ENCODE data around the gene FGFRL1. TPM values are rescaled to one million over a fixed set of nuclear protein-coding genes. Genes with fewer than 3 reads are reported as not detected.

The FGFRL1 gene
- total and polyA plus RNA-seq, 2 of the 13 experiments (the other 11 are each of a cell fraction or from before 2014, with no cell fraction given) = 19.1 to 30.6 TPM

- CTCF ChIA-PET (ENCODE audit: low intra/inter-chr PET ratio, low total read pairs) = no interaction called here
- TF ChIP-seq TGIF2 (CRISPR knock-in tag; IDR thresholded peaks at IDR 0.05) (no peak), SPEN (CRISPR knock-in tag; IDR thresholded peaks at IDR 0.05; ENCODE audit: low read depth) (peak; percentile 37; the same call in 1 of the 2 replicates), ZNF230 (CRISPR knock-in tag; IDR thresholded peaks at IDR 0.05) (0 out of 2 replicates have a peak, but pooled peaks have one; percentile 41), CSRNP1 (CRISPR knock-in tag; IDR thresholded peaks at IDR 0.05) (0 out of 2 replicates have a peak, but pooled peaks have one; percentile 76), ZBTB7B (CRISPR knock-in tag; IDR thresholded peaks at IDR 0.05) (peak; percentile 42; the same call in 1 of the 2 replicates), ZNF430 (CRISPR knock-in tag; IDR thresholded peaks at IDR 0.05) (peak; percentile 60; the same call in 1 of the 2 replicates), SOX13 (IDR thresholded peaks at IDR 0.05) (no peak), SOX13 (CRISPR knock-in tag; conservative IDR thresholded peaks at IDR 0.05 in 1 of 2, IDR thresholded peaks at IDR 0.05 in 1 of 2) (0 out of 4 replicates have a peak, but pooled peaks of 1 of the 2 experiments have one; percentile 6), HNF4A (CRISPR knock-in tag; IDR thresholded peaks at IDR 0.05) (peak; percentile 50; the same call in 1 of the 2 replicates), HNRNPL (IDR thresholded peaks at IDR 0.05; ENCODE audit: low read depth, low read length) (peak; percentile 97), NBN (conservative IDR thresholded peaks at IDR 0.05) (no peak), MAZ (IDR thresholded peaks at IDR 0.05; ENCODE audit: borderline replicate concordance, low read depth, low read length) (no peak), MAZ (CRISPR knock-in tag; IDR thresholded peaks at IDR 0.05; ENCODE audit: low read depth) (peak; percentile 51; the same call in 1 of the 2 replicates)
- TF ChIP-seq, protein P1, sequence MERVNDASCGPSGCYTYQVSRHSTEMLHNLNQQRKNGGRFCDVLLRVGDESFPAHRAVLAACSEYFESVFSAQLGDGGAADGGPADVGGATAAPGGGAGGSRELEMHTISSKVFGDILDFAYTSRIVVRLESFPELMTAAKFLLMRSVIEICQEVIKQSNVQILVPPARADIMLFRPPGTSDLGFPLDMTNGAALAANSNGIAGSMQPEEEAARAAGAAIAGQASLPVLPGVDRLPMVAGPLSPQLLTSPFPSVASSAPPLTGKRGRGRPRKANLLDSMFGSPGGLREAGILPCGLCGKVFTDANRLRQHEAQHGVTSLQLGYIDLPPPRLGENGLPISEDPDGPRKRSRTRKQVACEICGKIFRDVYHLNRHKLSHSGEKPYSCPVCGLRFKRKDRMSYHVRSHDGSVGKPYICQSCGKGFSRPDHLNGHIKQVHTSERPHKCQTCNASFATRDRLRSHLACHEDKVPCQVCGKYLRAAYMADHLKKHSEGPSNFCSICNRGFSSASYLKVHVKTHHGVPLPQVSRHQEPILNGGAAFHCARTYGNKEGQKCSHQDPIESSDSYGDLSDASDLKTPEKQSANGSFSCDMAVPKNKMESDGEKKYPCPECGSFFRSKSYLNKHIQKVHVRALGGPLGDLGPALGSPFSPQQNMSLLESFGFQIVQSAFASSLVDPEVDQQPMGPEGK (CRISPR knock-in tag; IDR thresholded peaks at IDR 0.05) = peak; percentile 15; the same call in 1 of the 2 replicates
- TF ChIP-seq, protein P2, sequence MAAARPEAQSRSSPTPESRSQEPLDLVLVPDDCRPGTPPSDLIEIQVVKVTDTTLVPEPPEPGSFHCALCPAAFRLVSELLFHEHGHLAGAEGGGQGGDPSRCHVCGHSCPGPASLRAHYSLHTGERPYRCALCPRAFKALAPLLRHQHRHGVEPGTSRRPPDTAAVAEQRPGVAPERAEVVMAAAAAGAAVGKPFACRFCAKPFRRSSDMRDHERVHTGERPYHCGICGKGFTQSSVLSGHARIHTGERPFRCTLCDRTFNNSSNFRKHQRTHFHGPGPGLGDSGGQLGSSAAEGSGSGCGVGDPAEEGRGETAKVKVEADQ (CRISPR knock-in tag; IDR thresholded peaks at IDR 0.05; ENCODE audit: borderline replicate concordance) = 0 out of 2 replicates have a peak, but pooled peaks have one; percentile 60
Observed at GRCh38 chr4:1014291-1015167, 3.1 kb downstream of the FGFRL1 start.

More at GRCh38 chr4:1014291-1015167, 3.1 kb downstream of the FGFRL1 start:
- no peaks in the 10 kb centered on the region for H3K9me3 ChIP-seq (ENCODE audit: low read length)
- no peak overlapping the region for H2AFZ ChIP-seq (ENCODE audit: low read length)
- POLR2A ChIA-PET = interaction anchor here (2.4 kb wide), 1 partner anchor 22 kb away, joined by 9 read pairs; the partner anchor contains the start of gene SLC26A1
- WGBS (ENCODE audit: low lambda C conversion rate) = 44% methylated on average over 15 of the region's 36 CpGs
- in situ Hi-C loops (cut with HindIII; ENCODE audit: extremely low pct_ligation_motif_present, low pct_unique_long_range_greater_than_20kb) (no loop called here), intact Hi-C loops (cut with micrococcal nuclease; ENCODE audit: unreplicated experiment) (no loop called here)
- peak overlapping the region; percentile 42 for H3K4me2 ChIP-seq (ENCODE audit: low read depth, low read length)
- peaks cover 0 to 6% of the 10 kb centered on the region in 2 experiments; a peak in 1 of 5 replicates for H3K27me3 ChIP-seq (ENCODE audit: control insufficient read depth in 1 of 2, insufficient read depth in 2 of 2, low read length in 2 of 2)
- peak overlapping the region in 2 of 3 experiments; percentile 42 to 47; a peak in 3 of 6 replicates for H3K4me3 ChIP-seq (replicated peaks in 1 of 3; ENCODE audit: insufficient read depth in 1 of 3, low read depth in 2 of 3, low read length in 3 of 3)
- no peaks in the 10 kb centered on the region; a peak in 2 of 5 replicates for H3K36me3 ChIP-seq (replicated peaks in 1 of 2; ENCODE audit: control insufficient read depth in 1 of 2, insufficient read depth in 2 of 2, low read length in 2 of 2)
- H4K20me1 ChIP-seq (ENCODE audit: insufficient read depth, low read length) = no peaks in the 10 kb centered on the region
- H3K79me2 ChIP-seq (ENCODE audit: insufficient read depth, low read length) = peaks cover 6% of the 10 kb centered on the region
- H3K27ac ChIP-seq (ENCODE audit: extremely low read length, insufficient read depth, low read length) = peak overlapping the region; percentile 73
- peaks cover 50% of the 10 kb centered on the region for H3K4me1 ChIP-seq (ENCODE audit: insufficient read depth, low read length)
- FAIRE-seq = peak; percentile 21
- TSS peak; percentile 63 for BruUV-seq (replicated peaks)
- no peak for DNase-seq (ENCODE audit: low spot score)
- ATAC-seq = peak; percentile 20
- H3K9ac ChIP-seq (ENCODE audit: insufficient read depth, low read depth, low read length) = peak overlapping the region; percentile 48

All from HepG2 (cell line).